GM23248 (cell line): ENCODE data around the gene OSBPL5.

Source experiments
- EZH2 ChIP-seq: fragments of 200-600 bp; sonication (generic); IDR thresholded peaks from 2 replicates; pipeline ENCODE4 v1.6.1; 2018; ENCODE audit warnings: antibody characterized with exemption, mild to moderate bottlenecking; ENCODE audit not compliant: insufficient read depth, poor library complexity, severe bottlenecking
- EZH2phosphoT487 ChIP-seq: fragments of 200-600 bp; sonication (generic); IDR thresholded peaks from 2 replicates; pipeline ENCODE4 v1.6.1; 2018; ENCODE audit warnings: antibody characterized with exemption, moderate library complexity, mild to moderate bottlenecking, low read depth; ENCODE audit not compliant: insufficient read depth

GRCh38 chr11:3158821-3159220, 6.3 kb downstream of the OSBPL5 start:
- no peak for TF ChIP-seq EZH2
- TF ChIP-seq EZH2phosphoT487 = no peak
